Activated CD8-positive, alpha-beta T cell treated with anti-CD3 and anti-CD28 coated beads for 36 hours (primary cell): Measurements from ENCODE around the gene HNRNPH2. TPM values are rescaled to one million over a fixed set of nuclear protein-coding genes. Genes with fewer than 3 reads are reported as not detected.

Experiments
- ATAC-seq: fragments of 200-7000 bp; cut with Tn5 transposase; one replicate; pipeline ENCODE4 v1.10.0; 2021; ENCODE audit warnings: mild to moderate bottlenecking, moderate library complexity
- CTCF ChIA-PET: fragments of 350-600 bp; sonication (Branson Sonifier 250); formaldehyde crosslinking; loops from one replicate; lab custom pipeline; 2021; ENCODE audit warnings: antibody characterized with exemption; lab: Charles Lee
- POLR2A ChIA-PET: fragments of 350-600 bp; sonication (Branson Sonifier 250); formaldehyde crosslinking; loops from one replicate; lab custom pipeline; 2021; ENCODE audit warnings: antibody characterized with exemption; lab: Charles Lee
- DNase-seq: peaks from one replicate; pipeline ENCODE4 v3.0.0-alpha.2; 2020
- H3K27ac Mint-ChIP-seq: one replicate; pipeline ENCODE4 v1.8.0; 2021; ENCODE audit warnings: mild to moderate bottlenecking, mixed read lengths
- H3K27me3 Mint-ChIP-seq: one replicate; pipeline ENCODE4 v1.8.0; 2021; ENCODE audit warnings: mixed read lengths
- H3K36me3 Mint-ChIP-seq: one replicate; pipeline ENCODE4 v1.8.0; 2021; ENCODE audit warnings: low read depth, mixed read lengths
- H3K4me1 Mint-ChIP-seq: one replicate; pipeline ENCODE4 v1.8.0; 2021; ENCODE audit warnings: low read depth, mixed read lengths
- H3K4me3 Mint-ChIP-seq: one replicate; pipeline ENCODE4 v1.8.0; 2021; ENCODE audit warnings: mild to moderate bottlenecking, moderate library complexity, mixed read lengths
- H3K9me3 Mint-ChIP-seq: one replicate; pipeline ENCODE4 v1.8.0; 2021; ENCODE audit warnings: mixed read lengths
- intact Hi-C: fragments of 100-400 bp; cut with micrococcal nuclease; formaldehyde crosslinking; loops from one replicate; pipeline ENCODE4 v1.10.0; 2022
- total RNA-seq, 2 experiments: library from RNA; stranded (reverse); gene quantifications; one replicate each; pipeline ENCODE4 v1.2.3, GENCODE V29; 2021
- TF ChIP-seq, protein P1 (sequence below): fragments of 200-600 bp; IDR thresholded peaks from one replicate; pipeline ENCODE4 v1.8.0; 2022; ENCODE audit warnings: antibody characterized with exemption, mild to moderate bottlenecking

HNRNPH2 gene
- total RNA-seq, 2 experiments from 2014 or later, result 18.3 to 18.5 TPM

DNA sequence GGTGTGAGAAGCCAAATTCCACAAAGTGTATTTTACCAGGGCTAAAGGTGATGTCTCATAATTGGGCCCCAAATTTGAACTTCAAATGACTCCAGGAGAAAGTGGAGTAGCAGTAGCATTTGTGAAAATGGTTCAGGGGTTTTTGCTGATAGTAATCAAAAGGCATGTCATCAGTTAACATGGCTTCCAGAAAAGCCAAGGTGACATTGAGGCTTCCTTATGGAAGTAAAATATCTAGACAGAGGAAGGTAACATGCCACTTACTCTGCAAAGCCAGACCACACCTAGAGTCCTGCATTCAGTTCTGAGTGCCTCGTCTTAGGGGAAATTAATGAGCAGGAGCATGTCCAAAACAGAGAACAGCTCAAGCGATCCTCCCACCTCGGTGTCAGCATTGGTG is 19.4 kb upstream of the HNRNPH2 start:
- Mint-ChIP-seq H3K27me3 (no peaks in the 10 kb centered on the region), H3K27ac (no peak overlapping the region), H3K36me3 (peaks cover 28% of the 10 kb centered on the region), H3K4me3 (no peak overlapping the region), H3K9me3 (no peaks in the 10 kb centered on the region), H3K4me1 (peaks cover 11% of the 10 kb centered on the region)
- DNase-seq (no peak), ATAC-seq (no peak)
- intact Hi-C loops, result no loop called here
- TF ChIP-seq, protein P1, sequence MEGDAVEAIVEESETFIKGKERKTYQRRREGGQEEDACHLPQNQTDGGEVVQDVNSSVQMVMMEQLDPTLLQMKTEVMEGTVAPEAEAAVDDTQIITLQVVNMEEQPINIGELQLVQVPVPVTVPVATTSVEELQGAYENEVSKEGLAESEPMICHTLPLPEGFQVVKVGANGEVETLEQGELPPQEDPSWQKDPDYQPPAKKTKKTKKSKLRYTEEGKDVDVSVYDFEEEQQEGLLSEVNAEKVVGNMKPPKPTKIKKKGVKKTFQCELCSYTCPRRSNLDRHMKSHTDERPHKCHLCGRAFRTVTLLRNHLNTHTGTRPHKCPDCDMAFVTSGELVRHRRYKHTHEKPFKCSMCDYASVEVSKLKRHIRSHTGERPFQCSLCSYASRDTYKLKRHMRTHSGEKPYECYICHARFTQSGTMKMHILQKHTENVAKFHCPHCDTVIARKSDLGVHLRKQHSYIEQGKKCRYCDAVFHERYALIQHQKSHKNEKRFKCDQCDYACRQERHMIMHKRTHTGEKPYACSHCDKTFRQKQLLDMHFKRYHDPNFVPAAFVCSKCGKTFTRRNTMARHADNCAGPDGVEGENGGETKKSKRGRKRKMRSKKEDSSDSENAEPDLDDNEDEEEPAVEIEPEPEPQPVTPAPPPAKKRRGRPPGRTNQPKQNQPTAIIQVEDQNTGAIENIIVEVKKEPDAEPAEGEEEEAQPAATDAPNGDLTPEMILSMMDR, result no peak
- ChIA-PET CTCF (interaction anchor here (2.9 kb wide), 1 partner anchor 40 kb away, joined by 15 read pairs; the partner anchor contains the start of gene TIMM8A), POLR2A (interaction anchor here (0.7 kb wide), 1 partner anchor 23 kb away, joined by 3 read pairs; no protein-coding TSS in a partner anchor)

DNA sequence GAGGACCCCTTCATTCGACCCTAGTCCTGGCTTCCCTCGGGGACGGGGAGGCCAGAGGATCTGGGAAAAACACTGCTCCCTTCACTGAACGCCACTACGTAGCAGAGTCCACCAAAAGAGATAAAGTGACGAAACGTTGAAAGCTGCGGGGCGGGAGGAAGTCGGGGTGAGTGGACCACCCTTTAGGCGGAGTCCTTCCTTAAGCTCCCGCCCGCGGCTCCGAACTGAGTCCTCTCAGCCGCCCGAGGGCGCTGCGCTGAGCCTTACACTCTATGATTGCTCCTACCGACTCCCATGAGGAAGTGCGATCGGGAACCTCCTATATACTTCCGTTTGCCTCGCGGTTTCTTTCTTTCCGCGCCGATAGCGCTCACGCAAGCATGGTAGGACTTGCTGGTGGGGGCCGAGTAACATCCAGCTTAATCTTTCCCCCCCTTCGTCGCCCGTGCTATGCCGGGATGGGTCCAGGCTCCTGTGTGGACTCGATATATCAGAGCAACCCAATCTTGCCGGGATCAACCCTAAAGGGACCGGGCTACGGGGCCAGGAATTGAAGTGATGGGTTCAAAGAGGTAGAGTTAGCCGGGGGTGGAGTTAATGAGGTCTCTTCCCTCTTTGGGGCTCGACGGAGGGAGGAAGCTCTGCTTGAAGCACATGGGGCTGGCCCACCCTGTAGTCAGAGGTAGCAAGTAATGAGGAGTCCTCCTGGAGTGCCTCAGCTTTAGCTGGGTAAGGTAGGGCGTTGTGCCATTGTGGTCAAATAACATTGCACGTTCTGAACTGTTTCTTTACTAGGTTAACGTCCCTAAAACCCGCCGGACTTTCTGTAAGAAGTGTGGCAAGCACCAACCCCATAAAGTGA is 17.1 kb upstream of the HNRNPH2 start, which contains the start of gene RPL36A:
Gene RPL36A, plus strand, starts transcription at position 348 of the 862 bp plus-strand sequence. Its CDS starts 33 bp downstream, at position 381.
- peaks cover 17% of the 10 kb centered on the region for H3K4me1 Mint-ChIP-seq
- ATAC-seq (peak; percentile 97), DNase-seq (peak; percentile 91)
- H3K36me3 Mint-ChIP-seq, result peaks cover 42% of the 10 kb centered on the region
- POLR2A ChIA-PET, result interaction anchor here (0.7 to 4.2 kb wide), 14 partner anchors 10 to 293 kb away, joined by 3 to 34 read pairs (median 4); partner anchors contain the start of genes CENPI, GLA, HNRNPH2 and TIMM8A
- peak within 1 kb of the TSS; percentile 95 for H3K4me3 Mint-ChIP-seq
- TF ChIP-seq, protein P1, result peak; percentile 47
- H3K27ac Mint-ChIP-seq, result peak within 1 kb of the TSS; percentile 97
- CTCF ChIA-PET, result interaction anchor here (0.6 to 3.0 kb wide), 7 partner anchors 10 to 68 kb away, joined by 3 to 19 read pairs (median 5); partner anchors contain the start of gene TIMM8A
- no peaks in the 10 kb centered on the region for H3K27me3 Mint-ChIP-seq
- intact Hi-C loops, result loop anchor here (2.0 to 10.0 kb wide), 2 partner anchors 18 to 46 kb away; partner anchors contain the start of genes HNRNPH2 and TIMM8A
- H3K9me3 Mint-ChIP-seq, result no peaks in the 10 kb centered on the region

DNA sequence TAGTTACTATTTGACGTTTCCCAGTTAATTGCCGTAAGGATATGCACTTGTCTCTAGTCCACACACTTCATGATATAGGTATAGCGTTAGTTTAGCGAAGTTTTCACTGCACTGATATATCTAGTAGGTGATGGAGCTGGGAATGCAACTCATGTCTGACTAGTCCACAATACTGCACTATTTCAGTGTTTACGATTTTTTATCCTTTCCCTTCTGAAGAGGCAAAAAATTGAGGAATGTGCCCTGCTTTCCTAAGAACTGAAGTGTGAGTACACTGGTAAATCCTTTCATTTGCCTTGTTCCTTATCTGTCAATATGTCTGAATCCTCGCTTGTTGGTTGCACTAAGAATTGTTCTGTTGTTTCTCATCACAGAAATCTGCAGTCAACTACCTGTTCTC is 16.2 kb upstream of the HNRNPH2 start:
- H3K9me3 Mint-ChIP-seq, result no peaks in the 10 kb centered on the region
- H3K36me3 Mint-ChIP-seq, result peaks cover 43% of the 10 kb centered on the region
- H3K4me3 Mint-ChIP-seq, result peak overlapping the region; percentile 95
- DNase-seq (no peak), ATAC-seq (no peak)
- H3K27ac Mint-ChIP-seq, result peak overlapping the region; percentile 97
- ChIA-PET POLR2A (interaction anchor here (1.1 to 4.2 kb wide), 5 partner anchors 9 to 44 kb away, joined by 4 to 34 read pairs (median 23); partner anchors contain the start of genes GLA, HNRNPH2 and TIMM8A), CTCF (interaction anchor here (3.0 kb wide), 1 partner anchor 10 kb away, joined by 19 read pairs; no protein-coding TSS in a partner anchor)
- intact Hi-C loops, result loop anchor here (2.0 to 10.0 kb wide), 2 partner anchors 17 to 47 kb away; partner anchors contain the start of genes HNRNPH2 and TIMM8A
- peaks cover 14% of the 10 kb centered on the region for H3K4me1 Mint-ChIP-seq
- H3K27me3 Mint-ChIP-seq, result no peaks in the 10 kb centered on the region
- TF ChIP-seq, protein P1, result no peak

DNA sequence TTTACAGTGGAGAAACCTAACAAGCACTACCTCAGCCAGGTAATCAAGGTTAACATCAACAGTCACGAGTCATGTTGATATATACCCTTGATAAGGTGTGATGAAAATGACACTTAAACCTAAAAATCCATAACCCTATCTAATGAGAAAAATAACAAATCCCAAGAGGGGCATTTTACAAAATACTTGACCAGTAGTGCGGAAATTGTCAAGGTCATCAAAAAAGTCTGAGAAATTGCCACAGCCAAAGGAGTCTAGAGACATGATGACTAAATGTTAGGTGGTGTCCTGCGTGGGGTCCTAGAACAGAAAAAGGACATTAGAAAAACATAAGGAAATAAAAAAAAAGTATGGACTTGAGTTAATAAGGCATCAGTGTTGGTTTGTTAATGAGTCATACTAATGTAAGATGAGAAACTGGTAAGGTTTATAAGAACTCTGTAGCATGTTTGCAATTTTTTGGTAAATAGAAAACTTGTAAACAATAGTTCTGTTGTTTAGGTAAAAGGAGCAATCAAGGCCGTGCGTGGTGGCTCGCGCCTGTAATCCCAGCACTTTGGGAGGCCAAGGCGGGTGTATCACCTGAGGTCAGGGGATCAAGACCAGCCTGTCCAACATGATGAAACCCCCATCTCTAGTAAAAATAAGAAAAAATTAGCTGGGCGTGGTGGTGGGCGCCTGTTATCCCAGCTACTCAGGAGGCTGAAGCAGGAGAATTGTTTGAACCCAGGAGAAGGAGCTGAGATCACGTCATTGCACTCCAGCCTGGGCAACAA is 14.3 kb upstream of the HNRNPH2 start:
- intact Hi-C loops, result loop anchor here (10.0 kb wide), 1 partner anchor 49 kb away; the partner anchor contains the start of gene TIMM8A
- Mint-ChIP-seq H3K36me3 (peaks cover 43% of the 10 kb centered on the region), H3K27ac (peak overlapping the region; percentile 97)

More for the DNA sequence above, 14.3 kb upstream of the HNRNPH2 start:
- POLR2A ChIA-PET, result interaction anchor here (0.6 to 2.2 kb wide), 2 partner anchors 10 to 46 kb away, joined by 3 to 14 read pairs; no protein-coding TSS in a partner anchor
- Mint-ChIP-seq H3K27me3 (no peaks in the 10 kb centered on the region), H3K4me1 (peaks cover 14% of the 10 kb centered on the region), H3K4me3 (peak overlapping the region; percentile 95), H3K9me3 (no peaks in the 10 kb centered on the region)
- DNase-seq, result no peak
- TF ChIP-seq, protein P1, result no peak
- CTCF ChIA-PET, result no interaction called here
- ATAC-seq, result no peak
